ENCODE results near the gene IER2. TPM values are rescaled to one million over a fixed set of nuclear protein-coding genes. Genes with fewer than 3 reads are reported as not detected.

IER2 gene
- total and polyA plus RNA-seq, 9 of the 15 experiments (the other 6 are each of a cell fraction or from before 2014, with no cell fraction given) = 4.5 to 205 (median 23.7) TPM

DNA sequence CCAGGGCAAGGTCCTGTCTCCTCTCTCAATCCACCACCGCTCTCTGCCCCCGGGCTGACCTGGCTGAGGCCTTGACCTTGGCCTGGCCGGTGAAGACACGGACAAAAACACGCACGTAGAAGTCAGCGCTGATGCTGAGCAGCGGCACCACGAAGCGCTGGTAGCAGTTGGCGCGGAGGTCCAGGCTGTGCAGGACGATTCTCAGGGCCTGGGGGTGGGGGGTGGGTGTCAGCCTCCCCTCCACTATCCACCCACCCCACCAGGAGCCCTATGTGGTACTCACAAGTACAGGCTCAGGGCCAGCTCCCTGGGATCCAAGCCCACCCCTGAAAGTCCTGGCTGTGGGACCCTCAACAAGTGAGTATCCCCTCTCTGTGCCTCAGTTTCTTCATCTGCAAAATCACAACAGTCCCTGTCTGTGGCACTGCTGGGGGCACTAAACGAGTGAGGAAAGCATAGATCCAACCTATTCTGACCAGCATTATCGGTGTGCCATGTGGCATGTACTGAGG, 40.1 kb upstream of the IER2 start:
- in situ Hi-C loops (cut with MboI) (no loop called here), intact Hi-C loops (cut with micrococcal nuclease) (no loop called here)
- Histone ChIP-seq H3K27me3 (ENCODE audit: control insufficient read depth in 2 of 2, insufficient read depth in 2 of 2, low read length in 2 of 2) (no peaks in the 10 kb centered on the region), H4K20me1 (replicated peaks; ENCODE audit: control insufficient read depth, insufficient read depth, low read length) (no peaks in the 10 kb centered on the region), H3K79me2 (ENCODE audit: control insufficient read depth, insufficient read depth, low read length) (peaks cover 6% of the 10 kb centered on the region; the same call in 2 of the 3 replicates), H2AFZ (ENCODE audit: low read depth, low read length) (no peak overlapping the region), H3K4me2 (ENCODE audit: insufficient read depth, low read length) (no peak overlapping the region), H3K36me3 (ENCODE audit: control insufficient read depth, insufficient read depth, low read length) (peaks cover 67% of the 10 kb centered on the region), H3K9ac (ENCODE audit: insufficient read depth in 1 of 2, low read depth in 2 of 2, low read length in 2 of 2) (peak overlapping the region in 1 of 2 experiments; percentile 83; a peak in 2 of 4 replicates), H3K4me1 (replicated peaks in 1 of 2; ENCODE audit: control insufficient read depth in 2 of 2, insufficient read depth in 2 of 2, low read length in 2 of 2) (peaks cover 0 to 23% of the 10 kb centered on the region in 2 experiments; a peak in 3 of 5 replicates), H3K9me3 (replicated peaks; ENCODE audit: control insufficient read depth, insufficient read depth, low read depth, low read length) (no peaks in the 10 kb centered on the region), H3K27ac (ENCODE audit: extremely low read depth, low read depth, low read length) (no peak overlapping the region), H3K9me1 (ENCODE audit: control insufficient read depth, insufficient read depth, low read length) (no peaks in the 10 kb centered on the region), H3K4me3 (no peak overlapping the region)
- TF ChIP-seq ZNF274 (IDR thresholded peaks at IDR 0.05; ENCODE audit: borderline replicate concordance, low read depth, low read length) (no peak), POLR2G (IDR thresholded peaks at IDR 0.05; ENCODE audit: low read depth, low read length) (0 out of 2 replicates have a peak, but pooled peaks have one; percentile 21)
- ATAC-seq (no peak), DNase-seq (ENCODE audit: extremely low read depth in 1 of 4, low spot score in 3 of 4) (no peak), FAIRE-seq (no peak)
- 92% methylated on average over 14 of the region's 15 CpGs for WGBS (ENCODE audit: insufficient coverage, low coverage, missing lambda C conversion rate)
- POLR2A ChIA-PET = interaction anchor here (1.5 kb wide), 1 partner anchor 45 kb away, joined by 4 read pairs; no protein-coding TSS in a partner anchor
- BruUV-seq (replicated peaks) = no TSS peak
- CTCF ChIA-PET (ENCODE audit: low intra/inter-chr PET ratio) = no interaction called here

DNA sequence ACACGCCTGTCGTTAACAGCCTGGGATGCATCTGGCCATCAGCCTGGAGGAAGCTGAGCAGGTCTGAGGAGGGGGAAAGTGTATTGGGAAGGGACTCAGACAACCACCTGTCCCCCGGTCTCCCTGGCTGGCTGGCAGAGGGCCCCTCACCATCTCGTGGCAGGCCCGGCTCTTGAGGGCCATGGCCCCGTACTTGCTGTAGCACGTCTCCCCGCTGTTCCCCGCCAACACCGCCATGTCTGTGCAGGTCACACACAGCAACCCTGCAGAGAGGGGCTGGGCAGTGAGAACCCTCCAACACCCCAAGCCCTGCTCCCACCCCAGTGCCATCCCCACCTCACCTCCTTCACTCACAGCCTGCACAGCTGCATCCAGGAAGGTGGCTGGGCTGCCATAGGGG, 37.7 kb upstream of the IER2 start:
- Histone ChIP-seq H3K9ac (ENCODE audit: insufficient read depth in 1 of 2, low read depth in 2 of 2, low read length in 2 of 2) (peak overlapping the region in 1 of 2 experiments; percentile 14; a peak in 1 of 4 replicates), H3K79me2 (ENCODE audit: control insufficient read depth, insufficient read depth, low read length) (peaks cover 30% of the 10 kb centered on the region), H3K4me2 (ENCODE audit: insufficient read depth, low read length) (no peak overlapping the region), H3K27ac (ENCODE audit: extremely low read depth, low read depth, low read length) (no peak overlapping the region), H3K36me3 (ENCODE audit: control insufficient read depth, insufficient read depth, low read length) (peaks cover 61% of the 10 kb centered on the region), H3K9me3 (replicated peaks; ENCODE audit: control insufficient read depth, insufficient read depth, low read depth, low read length) (no peaks in the 10 kb centered on the region), H3K4me1 (replicated peaks in 1 of 2; ENCODE audit: control insufficient read depth in 2 of 2, insufficient read depth in 2 of 2, low read length in 2 of 2) (peaks cover 0 to 31% of the 10 kb centered on the region in 2 experiments; a peak in 3 of 5 replicates), H4K20me1 (replicated peaks; ENCODE audit: control insufficient read depth, insufficient read depth, low read length) (no peaks in the 10 kb centered on the region), H2AFZ (ENCODE audit: low read depth, low read length) (no peak overlapping the region), H3K27me3 (ENCODE audit: control insufficient read depth in 2 of 2, insufficient read depth in 2 of 2, low read length in 2 of 2) (no peaks in the 10 kb centered on the region), H3K4me3 (no peak overlapping the region), H3K9me1 (ENCODE audit: control insufficient read depth, insufficient read depth, low read length) (no peaks in the 10 kb centered on the region)
- DNase-seq (ENCODE audit: extremely low read depth in 1 of 4, low spot score in 3 of 4) (no peak), FAIRE-seq (no peak), ATAC-seq (no peak)
- 98% methylated on average over 7 of the region's 10 CpGs for WGBS (ENCODE audit: insufficient coverage, low coverage, missing lambda C conversion rate)
- TF ChIP-seq CBFA2T2 (conservative IDR thresholded peaks at IDR 0.05) = no peak
- peak; percentile 49 for TF ChIP-seq RBFOX2 (IDR thresholded peaks at IDR 0.05; ENCODE audit: low read depth, low read length)
- peak; percentile 25; the same call in 1 of the 2 replicates for TF ChIP-seq POLR2G (IDR thresholded peaks at IDR 0.05; ENCODE audit: low read depth, low read length)
- no peak for TF ChIP-seq SMARCE1 (IDR thresholded peaks at IDR 0.05)
- TF ChIP-seq, protein P1, sequence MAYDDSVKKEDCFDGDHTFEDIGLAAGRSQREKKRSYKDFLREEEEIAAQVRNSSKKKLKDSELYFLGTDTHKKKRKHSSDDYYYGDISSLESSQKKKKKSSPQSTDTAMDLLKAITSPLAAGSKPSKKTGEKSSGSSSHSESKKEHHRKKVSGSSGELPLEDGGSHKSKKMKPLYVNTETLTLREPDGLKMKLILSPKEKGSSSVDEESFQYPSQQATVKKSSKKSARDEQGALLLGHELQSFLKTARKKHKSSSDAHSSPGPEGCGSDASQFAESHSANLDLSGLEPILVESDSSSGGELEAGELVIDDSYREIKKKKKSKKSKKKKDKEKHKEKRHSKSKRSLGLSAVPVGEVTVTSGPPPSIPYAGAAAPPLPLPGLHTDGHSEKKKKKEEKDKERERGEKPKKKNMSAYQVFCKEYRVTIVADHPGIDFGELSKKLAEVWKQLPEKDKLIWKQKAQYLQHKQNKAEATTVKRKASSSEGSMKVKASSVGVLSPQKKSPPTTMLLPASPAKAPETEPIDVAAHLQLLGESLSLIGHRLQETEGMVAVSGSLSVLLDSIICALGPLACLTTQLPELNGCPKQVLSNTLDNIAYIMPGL (CRISPR knock-in tag; IDR thresholded peaks at IDR 0.05) = no peak
- TF ChIP-seq, protein P2, sequence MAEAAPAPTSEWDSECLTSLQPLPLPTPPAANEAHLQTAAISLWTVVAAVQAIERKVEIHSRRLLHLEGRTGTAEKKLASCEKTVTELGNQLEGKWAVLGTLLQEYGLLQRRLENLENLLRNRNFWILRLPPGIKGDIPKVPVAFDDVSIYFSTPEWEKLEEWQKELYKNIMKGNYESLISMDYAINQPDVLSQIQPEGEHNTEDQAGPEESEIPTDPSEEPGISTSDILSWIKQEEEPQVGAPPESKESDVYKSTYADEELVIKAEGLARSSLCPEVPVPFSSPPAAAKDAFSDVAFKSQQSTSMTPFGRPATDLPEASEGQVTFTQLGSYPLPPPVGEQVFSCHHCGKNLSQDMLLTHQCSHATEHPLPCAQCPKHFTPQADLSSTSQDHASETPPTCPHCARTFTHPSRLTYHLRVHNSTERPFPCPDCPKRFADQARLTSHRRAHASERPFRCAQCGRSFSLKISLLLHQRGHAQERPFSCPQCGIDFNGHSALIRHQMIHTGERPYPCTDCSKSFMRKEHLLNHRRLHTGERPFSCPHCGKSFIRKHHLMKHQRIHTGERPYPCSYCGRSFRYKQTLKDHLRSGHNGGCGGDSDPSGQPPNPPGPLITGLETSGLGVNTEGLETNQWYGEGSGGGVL (CRISPR knock-in tag; IDR thresholded peaks at IDR 0.05) = no peak
- no peak for TF ChIP-seq HMG20A (CRISPR knock-in tag; conservative IDR thresholded peaks at IDR 0.05)
- TF ChIP-seq RBBP5 (IDR thresholded peaks at IDR 0.05; ENCODE audit: borderline replicate concordance, insufficient read depth, low read length, poor library complexity, severe bottlenecking) = no peak
- no TSS peak for BruUV-seq (replicated peaks)
- in situ Hi-C loops (cut with MboI) (no loop called here), intact Hi-C loops (cut with micrococcal nuclease) (no loop called here)
- ChIA-PET CTCF (ENCODE audit: low intra/inter-chr PET ratio) (no interaction called here), POLR2A (interaction anchor here (1.0 to 1.2 kb wide), 2 partner anchors 11 to 41 kb away, joined by 3 read pairs; no protein-coding TSS in a partner anchor)
